Spleen (tissue), 7 donors: ENCODE data around the gene TUBA3E.
"Not testable (repeated sequence)": the region's sequence is repeated elsewhere in the genome, so short reads cannot be mapped to it uniquely, and the experiment has no call there.

ENCODE experiments used
- CTCF ChIP-seq, 11 experiments: fragments of 200-600 bp in 7 of 11; fragments of 450-650 bp in 4 of 11; sonication (generic) in 4 of 11; IDR thresholded peaks in 8 of 11; conservative IDR thresholded peaks in 3 of 11; 1 replicate in 7 of 11; 2 replicates in 4 of 11; pipeline versions ENCODE4 v1.4.0 to v1.8.0; 2016 to 2021; ENCODE audit warnings: antibody characterized with exemption in 11 of 11, inconsistent platforms in 4 of 11, mild to moderate bottlenecking in 1 of 11
- POLR2A ChIP-seq, 3 donors: fragments of 450-650 bp; IDR thresholded peaks; one replicate each; pipeline ENCODE4 v1.5.1; 2017; ENCODE audit warnings: antibody characterized with exemption in 3 of 3, mild to moderate bottlenecking in 1 of 3
- POLR2AphosphoS5 ChIP-seq, 3 donors: sonication (generic); formaldehyde crosslinking; IDR thresholded peaks; one replicate each; pipeline ENCODE4 v1.5.1; 2017; ENCODE audit warnings: antibody characterized with exemption in 3 of 3
- donor health status: DM: no; HTN: no; CAD: no; lungs with moderate emphysema.
- donor health status: DM: no; HTN: no; CAD: no.
- donor health status: DM: no; HTN: no; CAD: no.

GRCh38 chr2:130229161-130229510, 30.9 kb upstream of the TUBA3E start:
- TF ChIP-seq CTCF (IDR thresholded peaks at IDR 0.05 in 8 of 11, conservative IDR thresholded peaks at IDR 0.05 in 3 of 11); POLR2A (IDR thresholded peaks at IDR 0.05); POLR2AphosphoS5 (IDR thresholded peaks at IDR 0.05): not testable (repeated sequence)
